CD4-positive, alpha-beta memory T cell (primary cell): ENCODE results near the gene SETBP1. TPM values are rescaled to one million over a fixed set of nuclear protein-coding genes. Genes with fewer than 3 reads are reported as not detected.

ENCODE experiments used
- CTCF ChIA-PET: fragments of 350-600 bp; sonication (Branson Sonifier 250); formaldehyde crosslinking; loops from one replicate; lab custom pipeline; 2021; ENCODE audit warnings: inconsistent platforms; ENCODE audit not compliant: partially characterized antibody; lab: Charles Lee
- POLR2A ChIA-PET: fragments of 350-600 bp; sonication (Branson Sonifier 250); formaldehyde crosslinking; loops from one replicate; lab custom pipeline; 2021; ENCODE audit not compliant: partially characterized antibody; lab: Charles Lee
- DNase-seq, 5 donors: peaks; one replicate each; pipeline versions ENCODE4 v3.0.0 to v3.0.0-alpha.2; 2020 to 2022; ENCODE audit warnings: mixed read lengths in 1 of 5
- H3K27ac ChIP-seq: one replicate; pipeline ENCODE4 v1.7.0; 2013; ENCODE audit warnings: low read depth, low read length
- H3K27me3 ChIP-seq: 2 replicates; pipeline ENCODE4 v1.7.0; 2013; ENCODE audit warnings: mild to moderate bottlenecking, low read length, moderate library complexity; ENCODE audit not compliant: insufficient read depth
- H3K36me3 ChIP-seq: 2 replicates; pipeline ENCODE4 v1.7.0; 2013; ENCODE audit warnings: mild to moderate bottlenecking, low read length, moderate library complexity; ENCODE audit not compliant: insufficient read depth
- H3K4me1 ChIP-seq: 2 replicates; pipeline ENCODE4 v1.7.0; 2013; ENCODE audit warnings: mild to moderate bottlenecking, low read length, moderate library complexity; ENCODE audit not compliant: insufficient read depth
- H3K4me3 ChIP-seq, 2 donors: one replicate each; pipeline ENCODE4 v1.7.0; 2013; ENCODE audit warnings: low read length in 2 of 2, mild to moderate bottlenecking in 1 of 2
- H3K9me3 ChIP-seq, 2 donors: one replicate each; pipeline ENCODE4 v1.7.0; 2013; ENCODE audit warnings: low read length in 2 of 2, control low read depth in 1 of 2; ENCODE audit not compliant: control insufficient read depth in 1 of 2
- H3K27ac Mint-ChIP-seq, 7 donors: one replicate each; pipeline ENCODE4 v1.8.0; 2020 to 2021; ENCODE audit warnings: mixed read lengths in 7 of 7, mild to moderate bottlenecking in 6 of 7, inconsistent platforms in 3 of 7, moderate library complexity in 3 of 7
- H3K27me3 Mint-ChIP-seq, 2 donors: one replicate each; pipeline ENCODE4 v1.8.0; 2020 to 2021; ENCODE audit warnings: mixed read lengths in 2 of 2
- H3K36me3 Mint-ChIP-seq, 2 donors: one replicate each; pipeline ENCODE4 v1.8.0; 2020 to 2021; ENCODE audit warnings: mixed read lengths in 2 of 2, inconsistent platforms in 1 of 2, mild to moderate bottlenecking in 1 of 2
- H3K4me1 Mint-ChIP-seq, 4 donors: one replicate each; pipeline ENCODE4 v1.8.0; 2020 to 2021; ENCODE audit warnings: mixed read lengths in 4 of 4, mild to moderate bottlenecking in 1 of 4
- H3K4me3 Mint-ChIP-seq, 8 donors: one replicate each; pipeline ENCODE4 v1.8.0; 2020 to 2021; ENCODE audit warnings: mixed read lengths in 8 of 8, mild to moderate bottlenecking in 7 of 8, moderate library complexity in 6 of 8, inconsistent platforms in 3 of 8
- H3K9me3 Mint-ChIP-seq, 8 donors: one replicate each; pipeline ENCODE4 v1.8.0; 2020 to 2021; ENCODE audit warnings: mixed read lengths in 8 of 8, mild to moderate bottlenecking in 5 of 8, inconsistent platforms in 3 of 8, moderate library complexity in 1 of 8
- intact Hi-C: fragments of 100-400 bp; cut with micrococcal nuclease; formaldehyde crosslinking; loops from one replicate; pipeline ENCODE4 v1.15.1; 2023
- polyA plus RNA-seq, 2 donors: library from polyadenylated mRNA; unstranded; fragments of 300-500 nt; fragmentation: Illumina TruSeq; gene quantifications; one replicate each; pipeline ENCODE4 v1.2.3, GENCODE V29; 2021
- total RNA-seq, 2 experiments: library from RNA; stranded (reverse); gene quantifications; one replicate each; pipeline ENCODE4 v1.2.3, GENCODE V29; 2021

SETBP1 gene
- total and polyA plus RNA-seq, 4 experiments from 2014 or later = 0.03 to 0.21 (median 0.09) TPM; not detected in 1

- intact Hi-C loops = no loop called here
- POLR2A ChIA-PET = no interaction called here
- H3K4me3 Mint-ChIP-seq = no peak overlapping the region
- H3K4me1 Mint-ChIP-seq = peaks cover 0 to 2% (median 0%) of the 10 kb centered on the region in 4 donors
- H3K9me3 ChIP-seq = no peaks in the 10 kb centered on the region
- H3K9me3 Mint-ChIP-seq = no peaks in the 10 kb centered on the region
- H3K27me3 ChIP-seq = no peaks in the 10 kb centered on the region
- H3K27ac ChIP-seq = no peak overlapping the region
- H3K4me1 ChIP-seq = no peaks in the 10 kb centered on the region
- H3K36me3 ChIP-seq = no peaks in the 10 kb centered on the region
- H3K27me3 Mint-ChIP-seq = peaks cover under 1 to 1% of the 10 kb centered on the region in 2 donors
- CTCF ChIA-PET = no interaction called here
- DNase-seq = no peak
- H3K27ac Mint-ChIP-seq = no peak overlapping the region
- no peaks in the 10 kb centered on the region for H3K36me3 Mint-ChIP-seq
- H3K4me3 ChIP-seq = no peak overlapping the region
These were observed 426.7 kb downstream of the SETBP1 start for GRCh38 chr18:45107425-45107824.

- intact Hi-C loops = no loop called here
- Mint-ChIP-seq H3K36me3 (no peaks in the 10 kb centered on the region), H3K9me3 (no peaks in the 10 kb centered on the region), H3K27me3 (peaks cover 0 to 4% of the 10 kb centered on the region in 2 donors), H3K4me1 (peaks cover 0 to 2% (median 0%) of the 10 kb centered on the region in 4 donors), H3K4me3 (no peak overlapping the region), H3K27ac (no peak overlapping the region)
- H3K27ac ChIP-seq = no peak overlapping the region
- no peaks in the 10 kb centered on the region for H3K4me1 ChIP-seq
- H3K9me3 ChIP-seq = no peaks in the 10 kb centered on the region
- H3K4me3 ChIP-seq = no peak overlapping the region
- ChIA-PET POLR2A (no interaction called here), CTCF (no interaction called here)
- DNase-seq = no peak
- no peaks in the 10 kb centered on the region for H3K36me3 ChIP-seq
- H3K27me3 ChIP-seq = no peaks in the 10 kb centered on the region
These were observed 428.1 kb downstream of the SETBP1 start for GRCh38 chr18:45108754-45109153.

- ChIA-PET POLR2A (no interaction called here), CTCF (no interaction called here)
- no peak overlapping the region for H3K4me3 Mint-ChIP-seq
- no peaks in the 10 kb centered on the region for H3K36me3 Mint-ChIP-seq
- no peaks in the 10 kb centered on the region for H3K9me3 Mint-ChIP-seq
- H3K9me3 ChIP-seq = no peaks in the 10 kb centered on the region
- H3K27me3 Mint-ChIP-seq = peaks cover 0 to 4% of the 10 kb centered on the region in 2 donors
- H3K36me3 ChIP-seq = no peaks in the 10 kb centered on the region
- H3K4me1 Mint-ChIP-seq = peaks cover 0 to 2% (median 0%) of the 10 kb centered on the region in 4 donors
- H3K4me1 ChIP-seq = no peaks in the 10 kb centered on the region
- intact Hi-C loops = no loop called here
- no peak overlapping the region for H3K27ac ChIP-seq
- H3K27me3 ChIP-seq = no peaks in the 10 kb centered on the region
- no peak overlapping the region for H3K27ac Mint-ChIP-seq
- DNase-seq = no peak
- H3K4me3 ChIP-seq = no peak overlapping the region
These were observed 428.6 kb downstream of the SETBP1 start for GRCh38 chr18:45109271-45109670.

GRCh38 chr18:45109706-45110105 is 429.0 kb downstream of the SETBP1 start:
- H3K36me3 Mint-ChIP-seq = no peaks in the 10 kb centered on the region
- no peaks in the 10 kb centered on the region for H3K4me1 ChIP-seq
- no peak overlapping the region for H3K27ac ChIP-seq
- peaks cover 0 to 2% (median 0%) of the 10 kb centered on the region in 4 donors for H3K4me1 Mint-ChIP-seq
- peaks cover 0 to 4% of the 10 kb centered on the region in 2 donors for H3K27me3 Mint-ChIP-seq
- no peak for DNase-seq
- no peak overlapping the region for H3K4me3 Mint-ChIP-seq
- H3K27me3 ChIP-seq = no peaks in the 10 kb centered on the region
- no peaks in the 10 kb centered on the region for H3K9me3 ChIP-seq
- H3K4me3 ChIP-seq = no peak overlapping the region
- H3K27ac Mint-ChIP-seq = no peak overlapping the region
- H3K36me3 ChIP-seq = no peaks in the 10 kb centered on the region
- H3K9me3 Mint-ChIP-seq = no peaks in the 10 kb centered on the region
- intact Hi-C loops = no loop called here
- ChIA-PET CTCF (no interaction called here), POLR2A (no interaction called here)

GRCh38 chr18:45110577-45111501 is 430.2 kb downstream of the SETBP1 start:
- H3K9me3 ChIP-seq = no peaks in the 10 kb centered on the region
- Mint-ChIP-seq H3K9me3 (no peaks in the 10 kb centered on the region), H3K27me3 (peaks cover 1 to 7% of the 10 kb centered on the region in 2 donors), H3K36me3 (no peaks in the 10 kb centered on the region), H3K4me3 (no peak overlapping the region), H3K27ac (no peak overlapping the region), H3K4me1 (peaks cover 0 to 1% (median 0%) of the 10 kb centered on the region in 4 donors)
- intact Hi-C loops = no loop called here
- H3K36me3 ChIP-seq = no peaks in the 10 kb centered on the region
- ChIA-PET CTCF (interaction anchor here (1.0 kb wide), 1 partner anchor 529 kb away, joined by 3 read pairs; no protein-coding TSS in a partner anchor), POLR2A (no interaction called here)
- no peaks in the 10 kb centered on the region for H3K4me1 ChIP-seq
- no peaks in the 10 kb centered on the region for H3K27me3 ChIP-seq
- DNase-seq = no peak
- no peak overlapping the region for H3K4me3 ChIP-seq
- no peak overlapping the region for H3K27ac ChIP-seq

- CTCF ChIA-PET = interaction anchor here (1.0 kb wide), 1 partner anchor 530 kb away, joined by 3 read pairs; no protein-coding TSS in a partner anchor
- H3K4me3 ChIP-seq = no peak overlapping the region
- DNase-seq = no peak
- Mint-ChIP-seq H3K4me1 (no peaks in the 10 kb centered on the region), H3K9me3 (no peaks in the 10 kb centered on the region), H3K27ac (no peak overlapping the region), H3K27me3 (peaks cover 1 to 7% of the 10 kb centered on the region in 2 donors), H3K4me3 (no peak overlapping the region), H3K36me3 (no peaks in the 10 kb centered on the region)
- H3K9me3 ChIP-seq = no peaks in the 10 kb centered on the region
- H3K4me1 ChIP-seq = no peaks in the 10 kb centered on the region
- POLR2A ChIA-PET = no interaction called here
- H3K27ac ChIP-seq = no peak overlapping the region
- intact Hi-C loops = no loop called here
- no peaks in the 10 kb centered on the region for H3K36me3 ChIP-seq
- no peaks in the 10 kb centered on the region for H3K27me3 ChIP-seq
These were observed 430.8 kb downstream of the SETBP1 start for GRCh38 chr18:45111502-45111848.

GRCh38 chr18:45112682-45113081 is 432.0 kb downstream of the SETBP1 start:
- no peaks in the 10 kb centered on the region for H3K27me3 ChIP-seq
- H3K4me1 ChIP-seq = no peaks in the 10 kb centered on the region
- Mint-ChIP-seq H3K4me1 (no peaks in the 10 kb centered on the region), H3K27me3 (peaks cover 1 to 7% of the 10 kb centered on the region in 2 donors), H3K9me3 (no peaks in the 10 kb centered on the region), H3K36me3 (no peaks in the 10 kb centered on the region), H3K27ac (peak overlapping the region in 1 of 7 donors; percentile 26), H3K4me3 (no peak overlapping the region)
- ChIA-PET POLR2A (no interaction called here), CTCF (no interaction called here)
- no peak for DNase-seq
- no peaks in the 10 kb centered on the region for H3K9me3 ChIP-seq
- H3K36me3 ChIP-seq = no peaks in the 10 kb centered on the region
- no peak overlapping the region for H3K27ac ChIP-seq
- intact Hi-C loops = no loop called here
- no peak overlapping the region for H3K4me3 ChIP-seq
